ENCODE results near the gene ABCA6. TPM values are rescaled to one million over a fixed set of nuclear protein-coding genes. Genes with fewer than 3 reads are reported as not detected.

Gene ABCA6
- total RNA-seq, 2 experiments from 2014 or later, result 5.2 to 26.5 TPM

DNA sequence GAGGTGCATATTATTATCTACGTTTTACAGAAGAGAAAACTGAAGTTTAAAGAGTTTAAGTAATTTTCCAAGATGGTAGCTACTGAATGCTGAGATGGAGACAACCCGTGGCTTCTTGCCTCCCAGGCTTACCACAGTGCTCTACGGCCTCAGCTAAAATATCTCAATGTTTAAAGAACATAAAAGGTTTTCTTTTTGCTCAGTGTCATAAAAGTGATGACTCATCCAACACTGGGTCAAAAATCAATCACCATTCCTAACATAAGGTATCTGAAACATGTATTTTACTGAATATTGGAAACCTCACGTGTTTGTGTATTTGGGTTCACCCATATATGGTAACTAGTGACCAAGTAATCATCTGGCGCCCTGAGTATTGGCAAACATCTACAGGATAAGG, 99.4 kb downstream of the ABCA6 start:
- Histone ChIP-seq H3K4me2 (ENCODE audit: low read length) (no peak overlapping the region), H3K4me3 (ENCODE audit: low read depth, low read length, poor library complexity, severe bottlenecking) (no peak overlapping the region), H4K20me1 (ENCODE audit: insufficient read depth, low read length) (no peaks in the 10 kb centered on the region), H3K9me3 (ENCODE audit: low read length) (no peaks in the 10 kb centered on the region), H3K36me3 (ENCODE audit: insufficient read depth, low read length) (no peaks in the 10 kb centered on the region), H3K9me2 (ENCODE audit: insufficient read depth, low read length) (no peaks in the 10 kb centered on the region), H3K79me2 (ENCODE audit: insufficient read depth, low read depth, low read length) (no peaks in the 10 kb centered on the region), H3K27ac (ENCODE audit: low read depth, low read length, poor library complexity, severe bottlenecking) (no peak overlapping the region), H2AFZ (ENCODE audit: low read length) (no peak overlapping the region), H3K4me1 (ENCODE audit: insufficient read depth, low read length, poor library complexity, severe bottlenecking) (no peaks in the 10 kb centered on the region)
- DNase-seq (ENCODE audit: low spot score), result no peak
- CTCF ChIA-PET (ENCODE audit: unreplicated experiment), result no interaction called here
- POLR2A ChIA-PET, result interaction anchor here (0.7 kb wide), 1 partner anchor 414 kb away, joined by 3 read pairs; no protein-coding TSS in a partner anchor
- intact Hi-C loops (cut with micrococcal nuclease; ENCODE audit: unreplicated experiment), result no loop called here
- TF ChIP-seq CTCF (conservative IDR thresholded peaks at IDR 0.05; ENCODE audit: low read length), result no peak
- no peak for TF ChIP-seq EZH2phosphoT487 (IDR thresholded peaks at IDR 0.05; ENCODE audit: borderline replicate concordance, low read depth, low read length)
- BruUV-seq (replicated peaks), result no TSS peak

GRCh38 chr17:69031839-69032238, 109.9 kb downstream of the ABCA6 start:
- no peaks in the 10 kb centered on the region for H3K79me2 ChIP-seq (ENCODE audit: insufficient read depth, low read depth, low read length)
- no peaks in the 10 kb centered on the region for H3K36me3 ChIP-seq (ENCODE audit: insufficient read depth, low read length)
- POLR2A ChIA-PET, result no interaction called here
- no peak overlapping the region for H3K27ac ChIP-seq (ENCODE audit: low read depth, low read length, poor library complexity, severe bottlenecking)
- no peaks in the 10 kb centered on the region for H3K4me1 ChIP-seq (ENCODE audit: insufficient read depth, low read length, poor library complexity, severe bottlenecking)
- no peak overlapping the region for H3K4me2 ChIP-seq (ENCODE audit: low read length)
- no peaks in the 10 kb centered on the region for H4K20me1 ChIP-seq (ENCODE audit: insufficient read depth, low read length)
- no peak overlapping the region for H2AFZ ChIP-seq (ENCODE audit: low read length)
- DNase-seq (ENCODE audit: low spot score), result no peak
- intact Hi-C loops (cut with micrococcal nuclease; ENCODE audit: unreplicated experiment), result no loop called here
- H3K9me3 ChIP-seq (ENCODE audit: low read length), result no peaks in the 10 kb centered on the region
- CTCF ChIA-PET (ENCODE audit: unreplicated experiment), result no interaction called here
- BruUV-seq (replicated peaks), result no TSS peak
- no peaks in the 10 kb centered on the region for H3K9me2 ChIP-seq (ENCODE audit: insufficient read depth, low read length)
- no peak overlapping the region for H3K4me3 ChIP-seq (ENCODE audit: low read depth, low read length, poor library complexity, severe bottlenecking)
- TF ChIP-seq EZH2phosphoT487 (IDR thresholded peaks at IDR 0.05; ENCODE audit: borderline replicate concordance, low read depth, low read length) (no peak), CTCF (conservative IDR thresholded peaks at IDR 0.05; ENCODE audit: low read length) (no peak)

- Histone ChIP-seq H3K79me2 (ENCODE audit: insufficient read depth, low read depth, low read length) (no peaks in the 10 kb centered on the region), H2AFZ (ENCODE audit: low read length) (no peak overlapping the region), H3K36me3 (ENCODE audit: insufficient read depth, low read length) (no peaks in the 10 kb centered on the region), H4K20me1 (ENCODE audit: insufficient read depth, low read length) (no peaks in the 10 kb centered on the region), H3K4me1 (ENCODE audit: insufficient read depth, low read length, poor library complexity, severe bottlenecking) (no peaks in the 10 kb centered on the region), H3K9me3 (ENCODE audit: low read length) (no peaks in the 10 kb centered on the region), H3K9me2 (ENCODE audit: insufficient read depth, low read length) (no peaks in the 10 kb centered on the region), H3K4me3 (ENCODE audit: low read depth, low read length, poor library complexity, severe bottlenecking) (no peak overlapping the region), H3K4me2 (ENCODE audit: low read length) (no peak overlapping the region), H3K27ac (ENCODE audit: low read depth, low read length, poor library complexity, severe bottlenecking) (no peak overlapping the region)
- no peak for DNase-seq (ENCODE audit: low spot score)
- no TSS peak for BruUV-seq (replicated peaks)
- ChIA-PET POLR2A (no interaction called here), CTCF (ENCODE audit: unreplicated experiment) (no interaction called here)
- TF ChIP-seq CTCF (conservative IDR thresholded peaks at IDR 0.05; ENCODE audit: low read length) (no peak), EZH2phosphoT487 (IDR thresholded peaks at IDR 0.05; ENCODE audit: borderline replicate concordance, low read depth, low read length) (no peak)
- intact Hi-C loops (cut with micrococcal nuclease; ENCODE audit: unreplicated experiment), result no loop called here
Observed at GRCh38 chr17:69030169-69030568, 111.5 kb downstream of the ABCA6 start.

Small RNAs within 50 kb of the gene (microRNA-seq; reads per million reads assigned to microRNA genes)
- gene MIR4524A (ENCODE audit: borderline replicate concordance) (not detected), gene MIR4524B (ENCODE audit: borderline replicate concordance) (not detected)

Small RNAs within 50 kb of the gene (small RNA-seq; reads per million reads assigned to genes)
- gene MIR4524B, result not detected

Other genes starting within 250 kb of the ABCA6 start
- gene ABCA8, start 186.5 kb downstream of the ABCA6 start, total RNA-seq (2014; rRNA removed; shearing (Covaris generic)), result not detected in 2 replicates
- not detected in 2 replicates for gene ABCA8, start 186.5 kb downstream of the ABCA6 start, total RNA-seq (2022)
- 0.47 and 0.88 TPM in 2 replicates for gene ABCA9, start 81.0 kb downstream of the ABCA6 start, total RNA-seq (2014; rRNA removed; shearing (Covaris generic))
- 0.06 TPM in 1 of 2 replicates, not detected in the other for gene ABCA9, start 81.0 kb downstream of the ABCA6 start, total RNA-seq (2022)
- gene ABCA10, start 86.9 kb upstream of the ABCA6 start, total RNA-seq (2014; rRNA removed; shearing (Covaris generic)), result 0.13 TPM in 2 replicates
- 0.24 TPM in 1 of 2 replicates, not detected in the other for gene ABCA10, start 86.9 kb upstream of the ABCA6 start, total RNA-seq (2022)
- gene ABCA5, start 185.2 kb upstream of the ABCA6 start, total RNA-seq (2014; rRNA removed; shearing (Covaris generic)), result 14.7 and 15.1 TPM in 2 replicates
- gene ABCA5, start 185.2 kb upstream of the ABCA6 start, total RNA-seq (2022), result 25.3 and 26.1 TPM in 2 replicates